KMS-11 (cell line): Measurements from ENCODE around the gene SPEG.

Experiments
- H2AFZ ChIP-seq: fragments of 200-600 bp; sonication (generic); 2 replicates; pipeline ENCODE4 v1.6.1; 2016; ENCODE audit warnings: antibody characterized with exemption, mixed run types, low read depth
- H3K27ac ChIP-seq: fragments of 200-600 bp; sonication (generic); 2 replicates; pipeline ENCODE4 v1.6.1; 2016; ENCODE audit warnings: mild to moderate bottlenecking, mixed run types
- H3K27me3 ChIP-seq: fragments of 200-600 bp; sonication (generic); 2 replicates; pipeline ENCODE4 v1.6.1; 2017; ENCODE audit warnings: mild to moderate bottlenecking, low read depth, mixed run types, moderate library complexity; ENCODE audit not compliant: insufficient read depth
- H3K36me3 ChIP-seq: fragments of 200-600 bp; sonication (generic); 2 replicates; pipeline ENCODE4 v1.6.1; 2017; ENCODE audit warnings: mild to moderate bottlenecking, mixed run types; ENCODE audit not compliant: insufficient read depth
- H3K4me1 ChIP-seq: fragments of 200-600 bp; sonication (generic); 2 replicates; pipeline ENCODE4 v1.6.1; 2016; ENCODE audit warnings: mild to moderate bottlenecking, low read depth, mixed run types; ENCODE audit not compliant: poor library complexity, severe bottlenecking
- H3K4me2 ChIP-seq: fragments of 200-600 bp; sonication (generic); 2 replicates; pipeline ENCODE4 v1.7.0; 2016; ENCODE audit warnings: mild to moderate bottlenecking, mixed run types
- H3K4me3 ChIP-seq: fragments of 200-600 bp; sonication (generic); IDR thresholded peaks from 2 replicates; pipeline ENCODE4 v1.6.1; 2017; ENCODE audit warnings: low read depth, low read length, mixed read lengths; ENCODE audit not compliant: insufficient read depth
- H3K79me2 ChIP-seq: fragments of 200-600 bp; sonication (generic); 2 replicates; pipeline ENCODE4 v1.6.1; 2016; ENCODE audit warnings: low read depth, mixed run types; ENCODE audit not compliant: insufficient read depth
- H3K9ac ChIP-seq: fragments of 200-600 bp; sonication (generic); 2 replicates; pipeline ENCODE4 v1.6.1; 2016; ENCODE audit warnings: mild to moderate bottlenecking, mixed run types
- H4K20me1 ChIP-seq: fragments of 200-600 bp; sonication (generic); 2 replicates; pipeline ENCODE4 v1.6.1; 2016; ENCODE audit warnings: mild to moderate bottlenecking, mixed run types; ENCODE audit not compliant: insufficient read depth
- TF ChIP-seq, protein P1 (sequence below): fragments of 200-600 bp; sonication (generic); conservative IDR thresholded peaks from 2 replicates; pipeline ENCODE4 v1.6.1; 2017; ENCODE audit warnings: low read depth, mild to moderate bottlenecking, antibody characterized with exemption, low read length, moderate library complexity, mixed read lengths

The SPEG gene

DNA sequence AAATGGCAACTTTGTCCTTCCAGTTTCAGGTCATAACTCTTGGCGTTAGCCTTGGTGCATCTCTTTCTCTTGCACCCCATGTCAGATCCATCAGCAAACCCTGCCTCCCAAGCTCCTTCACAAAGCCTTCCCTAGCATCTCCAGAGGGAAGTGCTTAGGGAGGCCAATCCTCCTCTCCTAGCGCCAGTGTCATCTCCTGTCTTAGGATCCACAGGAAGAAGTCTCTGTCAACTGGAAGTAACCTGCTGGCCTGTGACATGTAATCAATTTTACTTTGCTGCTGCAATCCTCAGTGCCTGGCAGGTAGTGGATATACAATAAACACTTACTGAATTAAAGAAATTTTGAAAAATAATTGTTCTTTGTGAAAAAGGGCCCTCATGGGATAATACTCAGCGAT lies 39.0 kb upstream of the SPEG start:
- Histone ChIP-seq H3K27me3 (no peaks in the 10 kb centered on the region), H3K4me3 (no peak overlapping the region), H3K9ac (no peak overlapping the region), H3K79me2 (no peaks in the 10 kb centered on the region), H3K36me3 (no peaks in the 10 kb centered on the region), H3K27ac (no peak overlapping the region), H4K20me1 (no peaks in the 10 kb centered on the region), H3K4me1 (no peaks in the 10 kb centered on the region), H3K4me2 (no peak overlapping the region), H2AFZ (no peak overlapping the region)
- TF ChIP-seq, protein P1, sequence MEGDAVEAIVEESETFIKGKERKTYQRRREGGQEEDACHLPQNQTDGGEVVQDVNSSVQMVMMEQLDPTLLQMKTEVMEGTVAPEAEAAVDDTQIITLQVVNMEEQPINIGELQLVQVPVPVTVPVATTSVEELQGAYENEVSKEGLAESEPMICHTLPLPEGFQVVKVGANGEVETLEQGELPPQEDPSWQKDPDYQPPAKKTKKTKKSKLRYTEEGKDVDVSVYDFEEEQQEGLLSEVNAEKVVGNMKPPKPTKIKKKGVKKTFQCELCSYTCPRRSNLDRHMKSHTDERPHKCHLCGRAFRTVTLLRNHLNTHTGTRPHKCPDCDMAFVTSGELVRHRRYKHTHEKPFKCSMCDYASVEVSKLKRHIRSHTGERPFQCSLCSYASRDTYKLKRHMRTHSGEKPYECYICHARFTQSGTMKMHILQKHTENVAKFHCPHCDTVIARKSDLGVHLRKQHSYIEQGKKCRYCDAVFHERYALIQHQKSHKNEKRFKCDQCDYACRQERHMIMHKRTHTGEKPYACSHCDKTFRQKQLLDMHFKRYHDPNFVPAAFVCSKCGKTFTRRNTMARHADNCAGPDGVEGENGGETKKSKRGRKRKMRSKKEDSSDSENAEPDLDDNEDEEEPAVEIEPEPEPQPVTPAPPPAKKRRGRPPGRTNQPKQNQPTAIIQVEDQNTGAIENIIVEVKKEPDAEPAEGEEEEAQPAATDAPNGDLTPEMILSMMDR = no peak

DNA sequence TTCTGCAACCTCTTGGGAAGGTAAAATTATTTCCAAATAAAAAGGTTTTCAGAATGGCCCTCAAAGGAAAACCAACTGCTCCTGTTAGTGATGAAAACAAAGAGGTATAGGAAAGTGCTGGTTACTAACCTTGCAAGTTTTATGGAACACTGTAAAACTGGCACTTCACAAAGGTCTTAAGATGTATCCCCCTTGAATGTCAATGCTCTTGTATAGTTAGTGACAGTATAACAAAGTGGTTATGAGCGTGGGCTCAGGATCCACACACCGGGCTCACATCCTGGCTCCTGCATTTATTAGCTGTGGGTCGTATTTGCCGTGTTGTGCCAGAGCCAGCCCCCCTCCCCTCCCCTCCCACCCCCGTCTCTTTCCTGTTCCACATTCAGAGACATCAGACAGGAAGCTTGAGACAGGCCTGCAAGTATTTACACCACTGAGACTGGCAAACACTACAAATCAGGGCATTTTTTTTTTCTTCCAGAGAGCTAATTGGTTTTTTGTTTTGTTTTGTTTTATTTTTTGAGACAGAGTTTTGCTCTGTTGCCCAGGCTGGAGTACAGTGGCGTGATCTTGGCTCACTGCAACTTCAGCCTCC lies 37.7 kb upstream of the SPEG start:
- H3K4me3 ChIP-seq = no peak overlapping the region
- no peaks in the 10 kb centered on the region for H3K27me3 ChIP-seq
- H2AFZ ChIP-seq = no peak overlapping the region
- H3K4me1 ChIP-seq = no peaks in the 10 kb centered on the region
- H3K4me2 ChIP-seq = no peak overlapping the region
- H3K79me2 ChIP-seq = no peaks in the 10 kb centered on the region
- H3K27ac ChIP-seq = no peak overlapping the region
- H4K20me1 ChIP-seq = no peaks in the 10 kb centered on the region
- TF ChIP-seq, protein P1 = no peak
- H3K36me3 ChIP-seq = no peaks in the 10 kb centered on the region
- no peak overlapping the region for H3K9ac ChIP-seq

DNA sequence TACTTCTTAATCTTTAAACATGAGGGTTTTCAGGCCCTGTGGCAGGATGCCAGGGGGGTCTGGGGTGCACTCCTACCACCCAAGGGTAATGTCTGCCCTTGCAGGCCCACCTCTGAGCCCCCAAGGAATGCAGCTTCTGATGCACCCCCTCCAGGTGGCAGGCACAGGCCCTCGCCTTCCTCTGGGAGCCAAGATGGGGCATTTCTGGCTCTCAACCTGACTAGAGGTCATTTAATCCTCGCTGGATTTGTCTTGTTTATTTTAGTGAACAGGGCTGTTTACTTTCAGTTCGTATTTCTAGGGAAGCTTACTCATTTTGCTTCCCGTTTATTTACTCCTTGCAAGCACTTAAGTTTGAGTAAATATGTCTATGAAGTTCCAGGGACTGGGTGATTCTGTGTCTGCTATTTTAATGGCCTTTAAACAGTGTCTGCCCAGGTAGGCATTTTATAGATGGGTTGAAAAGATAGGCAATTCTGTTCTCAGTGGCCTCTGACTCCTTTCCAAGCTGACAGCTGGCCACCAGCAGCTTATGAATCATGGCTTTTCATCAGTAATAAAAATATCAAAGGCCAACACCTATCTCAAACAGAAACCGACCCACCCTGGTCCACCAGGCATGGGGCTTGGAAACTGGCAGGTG lies 35.8 kb upstream of the SPEG start:
- Histone ChIP-seq H3K4me1 (no peaks in the 10 kb centered on the region), H3K79me2 (no peaks in the 10 kb centered on the region), H3K27me3 (no peaks in the 10 kb centered on the region), H3K27ac (no peak overlapping the region), H2AFZ (no peak overlapping the region), H3K4me2 (no peak overlapping the region), H3K9ac (no peak overlapping the region), H3K36me3 (no peaks in the 10 kb centered on the region), H3K4me3 (no peak overlapping the region), H4K20me1 (no peaks in the 10 kb centered on the region)
- TF ChIP-seq, protein P1 = no peak

DNA sequence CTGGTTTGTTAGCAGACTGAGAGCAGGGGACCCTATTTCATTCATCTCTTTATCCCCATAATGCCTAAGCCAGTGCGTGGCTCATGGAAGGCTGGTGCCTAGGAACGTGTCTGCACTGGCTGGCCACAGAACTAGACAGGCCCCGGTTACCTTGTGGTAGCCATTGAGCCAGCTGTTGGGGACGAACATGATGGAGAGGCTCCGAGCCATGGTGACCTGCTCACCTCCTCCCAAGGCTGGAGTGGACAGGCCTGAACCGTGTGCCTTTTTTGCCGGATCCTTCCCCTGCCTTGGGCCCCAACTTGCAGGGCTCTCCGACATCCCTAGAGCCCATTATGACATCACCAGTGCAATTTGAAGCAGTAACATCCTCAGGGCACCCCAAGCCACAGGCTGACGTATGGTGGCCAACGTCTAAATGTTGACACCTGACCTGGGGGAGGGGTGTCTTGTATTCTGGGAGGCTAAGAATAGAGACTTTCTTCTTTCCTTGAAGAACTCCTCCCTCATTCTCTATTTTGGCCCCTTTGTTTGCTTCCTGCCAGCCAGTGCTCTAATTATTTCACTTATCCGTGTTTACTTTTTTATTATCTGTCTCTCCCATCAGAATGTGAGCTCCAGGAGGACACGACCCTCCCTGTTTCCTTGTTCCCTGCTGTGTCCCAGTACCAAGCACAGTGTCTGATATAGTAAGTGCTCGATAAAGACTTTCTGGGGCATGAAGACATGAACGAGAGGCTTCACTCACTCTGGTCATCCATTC lies 34.7 kb upstream of the SPEG start:
- Histone ChIP-seq H2AFZ (no peak overlapping the region), H3K27me3 (no peaks in the 10 kb centered on the region), H3K27ac (no peak overlapping the region), H3K9ac (no peak overlapping the region), H3K79me2 (no peaks in the 10 kb centered on the region), H3K4me1 (no peaks in the 10 kb centered on the region), H3K4me3 (no peak overlapping the region), H3K36me3 (no peaks in the 10 kb centered on the region), H3K4me2 (no peak overlapping the region), H4K20me1 (no peaks in the 10 kb centered on the region)
- TF ChIP-seq, protein P1 = no peak
